ENCODE data around the gene BIRC6. TPM values are rescaled to one million over a fixed set of nuclear protein-coding genes. Genes with fewer than 3 reads are reported as not detected.

The BIRC6 gene
- polyA plus RNA-seq, 1 experiment: 53.7 TPM

DNA sequence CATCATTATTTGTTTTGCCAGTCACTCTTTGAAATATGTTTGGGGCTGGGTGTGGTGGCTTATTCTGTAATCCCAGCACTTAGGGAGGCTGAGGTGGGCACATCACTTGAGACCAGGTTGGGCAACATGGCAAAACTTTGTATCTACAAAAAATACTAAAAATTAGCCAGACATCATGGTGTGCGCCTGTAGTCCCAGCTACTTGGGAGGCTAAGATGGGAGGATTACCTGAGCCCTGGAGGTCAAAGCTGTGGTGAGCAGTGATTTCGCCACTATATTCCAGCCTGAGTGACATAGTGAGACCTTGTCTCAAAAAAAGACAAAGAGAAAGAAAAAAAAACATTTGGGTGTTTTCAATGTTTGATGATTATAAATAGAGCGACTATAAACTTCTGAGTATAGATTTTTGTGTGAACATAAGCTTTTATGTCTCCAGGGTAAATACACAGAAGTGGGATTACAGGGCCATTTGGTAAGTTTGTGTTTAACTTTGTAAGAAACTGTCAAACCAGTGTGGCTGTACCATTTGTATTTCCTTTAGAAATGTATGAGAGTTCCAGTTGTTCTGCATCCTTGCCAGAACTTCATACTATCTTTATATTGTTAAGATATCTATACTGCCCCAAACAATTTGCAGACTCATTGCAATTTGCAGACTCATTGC is 15.8 kb downstream of the BIRC6 start:
- ChIA-PET POLR2A (no interaction called here), CTCF (no interaction called here)
- TF ChIP-seq CTCF (IDR thresholded peaks at IDR 0.05; ENCODE audit: insufficient read depth, low read depth, low read length): no peak
- Histone ChIP-seq H3K36me3 (ENCODE audit: control insufficient read depth, insufficient read depth, low read length) (no peaks in the 10 kb centered on the region), H3K27me3 (ENCODE audit: control insufficient read depth, insufficient read depth, low read length) (no peaks in the 10 kb centered on the region), H3K4me3 (ENCODE audit: low read depth, low read length) (no peak overlapping the region)
- DNase-seq (ENCODE audit: low read depth): no peak

DNA sequence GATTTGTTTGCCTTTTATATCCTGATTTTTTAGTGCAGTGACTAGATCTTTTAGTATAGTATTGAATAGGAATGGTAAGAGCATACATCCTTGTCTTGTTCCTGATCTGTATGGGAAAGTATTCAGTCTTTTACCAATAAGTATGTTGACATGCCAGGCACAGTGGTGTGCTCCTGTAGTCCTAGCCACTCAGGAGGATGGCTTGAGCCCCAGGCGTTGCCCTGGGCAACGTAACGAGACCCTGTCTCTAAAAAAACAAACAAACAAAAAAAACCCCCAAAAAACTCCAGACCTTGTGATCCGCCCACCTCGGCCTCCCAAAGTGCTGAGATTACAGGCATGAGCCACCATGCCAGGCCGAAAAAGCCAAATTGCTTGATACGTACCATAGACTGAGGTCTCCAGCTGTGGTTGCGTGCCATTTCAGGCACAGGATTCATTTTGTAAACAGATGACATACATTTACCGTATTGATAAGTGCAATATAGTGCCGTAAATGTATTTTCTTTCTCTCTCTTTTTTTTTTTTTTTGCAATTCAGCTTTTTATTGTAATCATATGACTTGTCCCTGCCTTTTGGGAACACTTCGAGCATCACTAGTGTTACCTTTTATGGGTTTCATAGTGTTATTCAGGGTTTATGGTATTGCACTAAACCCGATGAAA is 18.5 kb downstream of the BIRC6 start:
- POLR2A ChIA-PET: no interaction called here
- Histone ChIP-seq H3K27me3 (ENCODE audit: control insufficient read depth, insufficient read depth, low read length) (no peaks in the 10 kb centered on the region), H3K4me3 (ENCODE audit: low read depth, low read length) (no peak overlapping the region), H3K36me3 (ENCODE audit: control insufficient read depth, insufficient read depth, low read length) (peaks cover 1% of the 10 kb centered on the region; the same call in 1 of the 2 replicates)
- CTCF ChIA-PET: no interaction called here
- no peak for DNase-seq (ENCODE audit: low read depth)
- no peak for TF ChIP-seq CTCF (IDR thresholded peaks at IDR 0.05; ENCODE audit: insufficient read depth, low read depth, low read length)

GRCh38 chr2:32376756-32377155 is 19.9 kb downstream of the BIRC6 start:
- H3K4me3 ChIP-seq (ENCODE audit: low read depth, low read length): no peak overlapping the region
- peaks cover 1% of the 10 kb centered on the region; the same call in 1 of the 2 replicates for H3K36me3 ChIP-seq (ENCODE audit: control insufficient read depth, insufficient read depth, low read length)
- no peak for TF ChIP-seq CTCF (IDR thresholded peaks at IDR 0.05; ENCODE audit: insufficient read depth, low read depth, low read length)
- DNase-seq (ENCODE audit: low read depth): no peak
- POLR2A ChIA-PET: no interaction called here
- CTCF ChIA-PET: interaction anchor here (1.0 to 2.2 kb wide), 3 partner anchors 9 to 47 kb away, joined by 4 to 11 read pairs (median 5); no protein-coding TSS in a partner anchor
- no peaks in the 10 kb centered on the region for H3K27me3 ChIP-seq (ENCODE audit: control insufficient read depth, insufficient read depth, low read length)

- peaks cover 4% of the 10 kb centered on the region; the same call in 1 of the 2 replicates for H3K36me3 ChIP-seq (ENCODE audit: control insufficient read depth, insufficient read depth, low read length)
- no peak for DNase-seq (ENCODE audit: low read depth)
- H3K4me3 ChIP-seq (ENCODE audit: low read depth, low read length): no peak overlapping the region
- CTCF ChIA-PET: interaction anchor here (2.2 kb wide), 1 partner anchor 10 kb away, joined by 11 read pairs; no protein-coding TSS in a partner anchor
- no peaks in the 10 kb centered on the region for H3K27me3 ChIP-seq (ENCODE audit: control insufficient read depth, insufficient read depth, low read length)
- no peak for TF ChIP-seq CTCF (IDR thresholded peaks at IDR 0.05; ENCODE audit: insufficient read depth, low read depth, low read length)
- POLR2A ChIA-PET: no interaction called here
Observed at GRCh38 chr2:32377928-32378327, 21.1 kb downstream of the BIRC6 start.

GRCh38 chr2:32379352-32379751 is 22.5 kb downstream of the BIRC6 start:
- Histone ChIP-seq H3K36me3 (ENCODE audit: control insufficient read depth, insufficient read depth, low read length) (peaks cover 4% of the 10 kb centered on the region; the same call in 1 of the 2 replicates), H3K27me3 (ENCODE audit: control insufficient read depth, insufficient read depth, low read length) (no peaks in the 10 kb centered on the region), H3K4me3 (ENCODE audit: low read depth, low read length) (no peak overlapping the region)
- POLR2A ChIA-PET: no interaction called here
- no peak for TF ChIP-seq CTCF (IDR thresholded peaks at IDR 0.05; ENCODE audit: insufficient read depth, low read depth, low read length)
- no peak for DNase-seq (ENCODE audit: low read depth)
- CTCF ChIA-PET: interaction anchor here (1.3 kb wide), 1 partner anchor 29 kb away, joined by 3 read pairs; no protein-coding TSS in a partner anchor
